ENCODE measurements around the gene ZNF621. TPM values are rescaled to one million over a fixed set of nuclear protein-coding genes. Genes with fewer than 3 reads are reported as not detected.
A peak's percentile ranks its signal among the peaks of the same experiment; 100 is the strongest.

ZNF621 gene
- total and polyA plus RNA-seq, 2 of the 8 experiments (the other 6 are each of a cell fraction or from before 2014, with no cell fraction given): 10.9 to 15.4 TPM

- H3K27ac ChIP-seq (ENCODE audit: low read depth, low read length): peak overlapping the region; percentile 95
- DNase-seq (ENCODE audit: low read depth in 1 of 2, low spot score in 2 of 2) (no peak), FAIRE-seq (no peak)
- TF ChIP-seq PHF8 (conservative IDR thresholded peaks at IDR 0.05; ENCODE audit: low read depth, low read length): no peak
- no peak for TF ChIP-seq RNF2 (IDR thresholded peaks at IDR 0.05; ENCODE audit: borderline replicate concordance, low read depth, low read length, missing control alignments, poor library complexity, severe bottlenecking)
- TF ChIP-seq USF2 (IDR thresholded peaks at IDR 0.05; ENCODE audit: low read length): no peak
- peaks cover 0 to 20% of the 10 kb centered on the region in 2 experiments; a peak in 2 of 4 replicates for H3K79me2 ChIP-seq (ENCODE audit: control insufficient read depth in 1 of 2, insufficient read depth in 2 of 2, low read length in 2 of 2)
- no peak overlapping the region for H3K23ac ChIP-seq (ENCODE audit: insufficient read length)
- H3K4me2 ChIP-seq (ENCODE audit: insufficient read depth in 1 of 2, low read depth in 2 of 2, low read length in 2 of 2): peak overlapping the region; percentile 96
- H2BK20ac ChIP-seq (ENCODE audit: low read length): no peak overlapping the region
- H4K8ac ChIP-seq (ENCODE audit: extremely low read depth, insufficient read depth, low read length): peak overlapping the region; percentile 99; the same call in 1 of the 2 replicates
- H3K18ac ChIP-seq (ENCODE audit: extremely low read depth, low read length): peak overlapping the region; percentile 98
- peak overlapping the region; percentile 96 for H2BK5ac ChIP-seq (ENCODE audit: low read depth, low read length)
- no peak overlapping the region for H2BK12ac ChIP-seq (ENCODE audit: low read depth, low read length)
- peak overlapping the region; percentile 56 to 96 (median 94) for H3K9ac ChIP-seq (replicated peaks in 1 of 4; ENCODE audit: extremely low read depth in 1 of 4, low read depth in 3 of 4, low read length in 3 of 4)
- H3K9me3 ChIP-seq (ENCODE audit: insufficient read depth in 2 of 2, low read depth in 1 of 2, low read length in 1 of 2): no peaks in the 10 kb centered on the region
- no peaks in the 10 kb centered on the region for H4K20me1 ChIP-seq (replicated peaks in 1 of 2; ENCODE audit: control insufficient read depth in 1 of 2, insufficient read depth in 2 of 2, low read length in 2 of 2)
- H4K91ac ChIP-seq (replicated peaks; ENCODE audit: insufficient read length, low read length): peak overlapping the region; percentile 58
- peaks cover 0 to 10% (median under 1%) of the 10 kb centered on the region in 4 experiments; a peak in 5 of 8 replicates for H3K36me3 ChIP-seq (ENCODE audit: control insufficient read depth in 2 of 4, insufficient read depth in 4 of 4, low read length in 3 of 4)
- no peaks in the 10 kb centered on the region for H3K27me3 ChIP-seq (replicated peaks in 1 of 4; ENCODE audit: control insufficient read depth in 3 of 4, extremely low read depth in 1 of 4, insufficient read depth in 3 of 4, low read length in 3 of 4)
- peaks cover 2% of the 10 kb centered on the region; the same call in 1 of the 2 replicates for H3K79me1 ChIP-seq (ENCODE audit: low read depth, low read length)
- H3K4ac ChIP-seq (replicated peaks; ENCODE audit: insufficient read length, low read depth, low read length): peak overlapping the region; percentile 91
- no peak overlapping the region for H2BK120ac ChIP-seq (replicated peaks; ENCODE audit: low read depth, low read length)
- ChIA-PET CTCF (ENCODE audit: partially characterized antibody) (interaction anchor here (1.0 to 3.6 kb wide), 3 partner anchors 19 to 197 kb away, joined by 3 to 14 read pairs (median 5); partner anchors contain the start of gene ZNF620), POLR2A (ENCODE audit: partially characterized antibody) (interaction anchor here (0.9 to 3.8 kb wide), 19 partner anchors 7 to 244 kb away, joined by 3 to 78 read pairs (median 5); partner anchors contain the start of genes RPL14, ZNF619 and ZNF620)
- H2AFZ ChIP-seq (ENCODE audit: low read length): peak overlapping the region; percentile 28
- H3K14ac ChIP-seq (ENCODE audit: insufficient read length): no peak overlapping the region
- no peak overlapping the region for H2BK15ac ChIP-seq (ENCODE audit: low read length)
- H3K56ac ChIP-seq (replicated peaks; ENCODE audit: insufficient read length, low read depth, low read length): no peak overlapping the region
- peaks cover 0 to 4% (median 0%) of the 10 kb centered on the region in 4 experiments; a peak in 2 of 7 replicates for H3K4me1 ChIP-seq (replicated peaks in 1 of 4; ENCODE audit: control insufficient read depth in 3 of 4, insufficient read depth in 4 of 4, low read length in 3 of 4)
- WGBS, 2 experiments (ENCODE audit: extremely low coverage in 1 of 2, insufficient coverage in 1 of 2, insufficient read length in 1 of 2, insufficient replicate concordance in 2 of 2, low coverage in 1 of 2, low lambda C conversion rate in 2 of 2, missing lambda C conversion rate in 1 of 2): 40% methylated on average over 5 of the region's 5 CpGs; no CpG with 5 or more reads in 1 of the 2 experiments
- no peak overlapping the region for H2AK5ac ChIP-seq (ENCODE audit: low read depth, low read length)
- H3K23me2 ChIP-seq (ENCODE audit: low read depth, low read length): peaks cover 8% of the 10 kb centered on the region
- peak overlapping the region; percentile 99 for H4K5ac ChIP-seq (ENCODE audit: insufficient read length, low read depth, low read length)
- H3K4me3 ChIP-seq (ENCODE audit: extremely low read depth in 1 of 4, insufficient read depth in 2 of 4, low read depth in 3 of 4, low read length in 4 of 4): peak overlapping the region; percentile 83 to 85 (median 84)
These were observed 565 bp upstream of the ZNF621 start for GRCh38 chr3:40524222-40524567.

Data from H1 (cell line).